GM19467 (cell line): ENCODE results near the gene DNASE1L3.
A peak's percentile ranks its signal among the peaks of the same experiment; 100 is the strongest.

Experiments
- ATAC-seq: cut with Tn5 transposase; IDR thresholded peaks from one replicate; pipeline ENCODE4 v1.9.1; 2021; ENCODE audit warnings: mild to moderate bottlenecking, moderate library complexity; ENCODE audit not compliant: unreplicated experiment

The DNASE1L3 gene

GRCh38 chr3:58180099-58180880, 30.5 kb downstream of the DNASE1L3 start:
- no peak for ATAC-seq

- no peak for ATAC-seq
Observed at GRCh38 chr3:58179235-58180098, 31.3 kb downstream of the DNASE1L3 start.

- no peak for ATAC-seq
Observed at GRCh38 chr3:58178528-58179234, 32.1 kb downstream of the DNASE1L3 start.

- ATAC-seq, result peak; percentile 78
Observed at GRCh38 chr3:58177747-58178527, 32.8 kb downstream of the DNASE1L3 start.

- no peak for ATAC-seq
Observed at GRCh38 chr3:58176827-58177489, 33.8 kb downstream of the DNASE1L3 start.

GRCh38 chr3:58176185-58176530, 34.6 kb downstream of the DNASE1L3 start:
- ATAC-seq, result no peak

- no peak for ATAC-seq
Observed at GRCh38 chr3:58175437-58176184, 35.2 kb downstream of the DNASE1L3 start.

- ATAC-seq, result no peak
Observed at GRCh38 chr3:58175187-58175436, 35.7 kb downstream of the DNASE1L3 start.

GRCh38 chr3:58173669-58174398, 36.9 kb downstream of the DNASE1L3 start:
- ATAC-seq, result no peak

GRCh38 chr3:58173029-58173668, 37.6 kb downstream of the DNASE1L3 start:
- no peak for ATAC-seq

- no peak for ATAC-seq
Observed at GRCh38 chr3:58171126-58171525, 39.6 kb downstream of the DNASE1L3 start.

- no peak for ATAC-seq
Observed at GRCh38 chr3:58170376-58170775, 40.4 kb downstream of the DNASE1L3 start.

GRCh38 chr3:58169371-58169770, 41.4 kb downstream of the DNASE1L3 start:
- no peak for ATAC-seq

- no peak for ATAC-seq
Observed at GRCh38 chr3:58168498-58168897, 42.3 kb downstream of the DNASE1L3 start.

- peak; percentile 59 for ATAC-seq
Observed at GRCh38 chr3:58167431-58168351, 43.1 kb downstream of the DNASE1L3 start.

GRCh38 chr3:58164906-58165821, 45.6 kb downstream of the DNASE1L3 start:
- ATAC-seq, result no peak
